ENCODE results near the gene GINS1. TPM values are rescaled to one million over a fixed set of nuclear protein-coding genes. Genes with fewer than 3 reads are reported as not detected.

The GINS1 gene
- total RNA-seq, 1 experiment from 2014 or later = 74.3 TPM

GRCh38 chr20:25402583-25402982, 4.9 kb upstream of the GINS1 start:
- H3K23me2 ChIP-seq (ENCODE audit: insufficient read length, low read depth, low read length, poor library complexity, severe bottlenecking) = peaks cover 2% of the 10 kb centered on the region
- no peak overlapping the region for H2AK5ac ChIP-seq (ENCODE audit: insufficient read length, low read length)
- Mint-ChIP-seq H3K4me3 (no peak overlapping the region), H3K9me3 (peaks cover 35 to 39% of the 10 kb centered on the region in 2 experiments), H3K36me3 (ENCODE audit: insufficient read depth in 1 of 3, low read depth in 3 of 3) (peaks cover 11 to 27% (median 15%) of the 10 kb centered on the region in 3 experiments), H3K27me3 (ENCODE audit: low read depth) (peaks cover 10% of the 10 kb centered on the region), H3K4me1 (peaks cover 9 to 14% of the 10 kb centered on the region in 2 experiments), H3K27ac (no peak overlapping the region)
- no peaks in the 10 kb centered on the region for H3K27me3 ChIP-seq (ENCODE audit: insufficient read depth, low read length)
- no peak overlapping the region for H4K91ac ChIP-seq (ENCODE audit: insufficient read length, low read depth, low read length)
- no peak overlapping the region for H2BK20ac ChIP-seq (ENCODE audit: low read depth, low read length, poor library complexity, severe bottlenecking)
- H3K4me1 ChIP-seq (ENCODE audit: insufficient read depth, low read length) = no peaks in the 10 kb centered on the region
- no peak overlapping the region for H3K56ac ChIP-seq (ENCODE audit: insufficient read length, low read depth, low read length)
- H3K27ac ChIP-seq (ENCODE audit: insufficient read length, low read depth, low read length) = no peak overlapping the region
- H3K9ac ChIP-seq (ENCODE audit: extremely low read depth, insufficient read length, low read length) = no peak overlapping the region
- no peak overlapping the region for H3K4ac ChIP-seq (ENCODE audit: low read depth, low read length)
- H2AFZ ChIP-seq (ENCODE audit: low read length) = no peak overlapping the region
- H3K79me2 ChIP-seq (ENCODE audit: insufficient read depth, low read length) = no peaks in the 10 kb centered on the region
- no peak for TF ChIP-seq CTCF (conservative IDR thresholded peaks at IDR 0.05)
- H3K23ac ChIP-seq (ENCODE audit: insufficient read length, low read depth, low read length) = no peak overlapping the region
- no peaks in the 10 kb centered on the region for H4K20me1 ChIP-seq (ENCODE audit: control insufficient read depth, insufficient read depth, insufficient read length)
- H2BK12ac ChIP-seq (ENCODE audit: insufficient read length, low read depth, low read length) = no peak overlapping the region
- no peak overlapping the region for H4K8ac ChIP-seq (replicated peaks; ENCODE audit: insufficient read length, low read depth, low read length)
- no peak overlapping the region for H2BK120ac ChIP-seq (ENCODE audit: low read depth, low read length, poor library complexity, severe bottlenecking)
- DNase-seq = no peak
- H3K14ac ChIP-seq (ENCODE audit: insufficient read depth, low read length) = no peak overlapping the region
- no CpG with 5 or more reads among the region's 7 CpGs for WGBS (ENCODE audit: extremely low coverage, insufficient read length, low lambda C conversion rate)
- no peaks in the 10 kb centered on the region for H3K79me1 ChIP-seq (ENCODE audit: insufficient read depth, low read depth, low read length, poor library complexity, severe bottlenecking)
- no peak overlapping the region for H2BK15ac ChIP-seq (ENCODE audit: low read depth, low read length)
- no peak overlapping the region for H3K18ac ChIP-seq (ENCODE audit: insufficient read length, low read depth, low read length)
- H2BK5ac ChIP-seq (ENCODE audit: insufficient read length, low read length) = no peak overlapping the region
- peaks cover 15% of the 10 kb centered on the region for H3K9me3 ChIP-seq (ENCODE audit: control insufficient read depth, low read depth, low read length)
- no peak overlapping the region for H4K5ac ChIP-seq (ENCODE audit: insufficient read length, low read depth, low read length)
- H3T11ph ChIP-seq (ENCODE audit: low read length) = no peak overlapping the region
- H3K4me2 ChIP-seq (ENCODE audit: insufficient read depth, insufficient read length, low read length) = no peak overlapping the region
